ENCODE measurements around the gene DEFB124. TPM values are rescaled to one million over a fixed set of nuclear protein-coding genes. Genes with fewer than 3 reads are reported as not detected.
"Not testable (repeated sequence)": the region's sequence is repeated elsewhere in the genome, so short reads cannot be mapped to it uniquely, and the experiment has no call there.

The DEFB124 gene
- total and polyA plus RNA-seq, 2 of the 8 experiments (the other 6 are each of a cell fraction or from before 2014, with no cell fraction given), result not detected

DNA sequence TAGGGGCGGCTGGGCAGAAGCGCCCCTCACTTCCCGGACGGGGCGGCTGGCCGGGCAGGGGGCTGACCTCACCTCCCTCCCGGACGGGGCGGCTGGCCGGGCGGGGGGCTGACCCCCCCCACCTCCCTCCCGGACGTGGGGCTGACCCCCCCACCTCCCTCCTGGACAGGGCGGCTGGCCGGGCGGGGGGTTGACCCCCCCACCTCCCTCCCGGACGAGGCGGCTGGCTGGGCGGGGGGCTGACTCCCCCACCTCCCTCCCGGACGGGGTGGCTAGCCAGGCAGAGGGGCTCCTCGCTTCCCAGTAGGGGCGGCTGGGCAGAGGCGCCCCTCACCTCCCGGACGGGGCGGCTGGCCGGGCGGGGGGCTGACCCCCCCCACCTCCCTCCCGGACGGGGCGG is 4.0 kb downstream of the DEFB124 start:
- H3K23me2 ChIP-seq (ENCODE audit: low read depth, low read length); CTCF ChIA-PET (ENCODE audit: partially characterized antibody); DNase-seq (ENCODE audit: low read depth in 1 of 2, low spot score in 2 of 2): not testable (repeated sequence)

More for the DNA sequence above, 4.0 kb downstream of the DEFB124 start:
- H2BK15ac ChIP-seq (ENCODE audit: low read length); H3K4me1 ChIP-seq (replicated peaks in 1 of 4; ENCODE audit: control insufficient read depth in 3 of 4, insufficient read depth in 4 of 4, low read length in 3 of 4); H4K20me1 ChIP-seq (replicated peaks in 1 of 2; ENCODE audit: control insufficient read depth in 1 of 2, insufficient read depth in 2 of 2, low read length in 2 of 2); H3K36me3 ChIP-seq (ENCODE audit: control insufficient read depth in 2 of 4, insufficient read depth in 4 of 4, low read length in 3 of 4); H3K79me1 ChIP-seq (ENCODE audit: low read depth, low read length); H2BK12ac ChIP-seq (ENCODE audit: low read depth, low read length); H4K5ac ChIP-seq (ENCODE audit: insufficient read length, low read depth, low read length); H2BK120ac ChIP-seq (replicated peaks; ENCODE audit: low read depth, low read length); POLR2A ChIA-PET (ENCODE audit: partially characterized antibody); H4K91ac ChIP-seq (replicated peaks; ENCODE audit: insufficient read length, low read length); H2BK20ac ChIP-seq (ENCODE audit: low read length); H2BK5ac ChIP-seq (ENCODE audit: low read depth, low read length); H3K27me3 ChIP-seq (replicated peaks in 1 of 4; ENCODE audit: control insufficient read depth in 3 of 4, extremely low read depth in 1 of 4, insufficient read depth in 3 of 4, low read length in 3 of 4); H3K4me2 ChIP-seq (ENCODE audit: insufficient read depth in 1 of 2, low read depth in 2 of 2, low read length in 2 of 2); H3K4ac ChIP-seq (replicated peaks; ENCODE audit: insufficient read length, low read depth, low read length); H2AK5ac ChIP-seq (ENCODE audit: low read depth, low read length); H3K9ac ChIP-seq (replicated peaks in 1 of 4; ENCODE audit: extremely low read depth in 1 of 4, low read depth in 3 of 4, low read length in 3 of 4); H4K8ac ChIP-seq (ENCODE audit: extremely low read depth, insufficient read depth, low read length); H2AFZ ChIP-seq (ENCODE audit: low read length); H3K23ac ChIP-seq (ENCODE audit: insufficient read length); H3K27ac ChIP-seq (ENCODE audit: low read depth, low read length); H3K18ac ChIP-seq (ENCODE audit: extremely low read depth, low read length); H3K79me2 ChIP-seq (ENCODE audit: control insufficient read depth in 1 of 2, insufficient read depth in 2 of 2, low read length in 2 of 2); H3K56ac ChIP-seq (replicated peaks; ENCODE audit: insufficient read length, low read depth, low read length); FAIRE-seq; H3K4me3 ChIP-seq (ENCODE audit: extremely low read depth in 1 of 4, insufficient read depth in 2 of 4, low read depth in 3 of 4, low read length in 4 of 4); H3K14ac ChIP-seq (ENCODE audit: insufficient read length): not testable (repeated sequence)
- peaks cover 46 to 63% of the 10 kb centered on the region in 2 experiments for H3K9me3 ChIP-seq (ENCODE audit: insufficient read depth in 2 of 2, low read depth in 1 of 2, low read length in 1 of 2)
- WGBS, 2 experiments (ENCODE audit: extremely low coverage in 1 of 2, insufficient coverage in 1 of 2, insufficient read length in 1 of 2, insufficient replicate concordance in 2 of 2, low coverage in 1 of 2, low lambda C conversion rate in 2 of 2, missing lambda C conversion rate in 1 of 2), result no CpG with 5 or more reads among the region's 33 CpGs
